Measurements from ENCODE around the gene PLCL1. TPM values are rescaled to one million over a fixed set of nuclear protein-coding genes. Genes with fewer than 3 reads are reported as not detected.

Gene PLCL1
- total and polyA plus RNA-seq, 12 donors, result 17.3 to 131 (median 102) TPM

GRCh38 chr2:197978971-197979370, 174.6 kb downstream of the PLCL1 start:
- Histone ChIP-seq H3K27ac (peak overlapping the region in 4 of 10 donors; percentile 1 to 54 (median 32)), H3K9me3 (peaks cover 0 to 6% (median 0%) of the 10 kb centered on the region in 11 donors), H3K4me3 (no peak overlapping the region), H3K27me3 (no peaks in the 10 kb centered on the region), H3K36me3 (no peaks in the 10 kb centered on the region), H3K4me1 (peaks cover 0 to 51% (median 12%) of the 10 kb centered on the region in 9 donors)
- 57 to 64% methylated on average over 4 of the region's 4 CpGs for WGBS, 2 donors
- DNase-seq (no peak), ATAC-seq (peak in 7 of 8 donors; percentile 46 to 69 (median 52))
- TF ChIP-seq CTCF (IDR thresholded peaks at IDR 0.05), result no peak
- intact Hi-C loops (cut with DNase I), result loop anchor here in 3 of 10 donors (10.0 kb wide), 2 partner anchors 136 to 146 kb away; no protein-coding TSS in a partner anchor

DNA sequence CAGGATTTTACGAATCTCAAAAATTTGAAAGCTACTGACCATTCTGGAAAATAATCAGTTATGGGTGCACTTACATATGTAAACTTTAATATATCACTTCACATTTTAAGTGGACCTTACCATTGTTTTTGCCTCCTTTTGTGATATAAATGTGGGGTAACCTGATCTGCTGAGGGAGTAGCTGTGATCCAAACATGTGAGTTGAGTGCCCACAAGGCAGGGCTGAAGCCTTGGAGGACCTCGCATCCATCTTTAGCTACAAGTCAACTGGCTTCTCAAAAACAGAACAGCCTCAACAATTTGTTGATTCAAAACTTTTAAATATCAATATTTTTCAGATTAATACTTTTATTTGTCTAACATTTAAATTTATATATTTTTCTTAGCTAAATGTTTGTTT, 178.2 kb downstream of the PLCL1 start:
- H3K4me3 ChIP-seq, result no peak overlapping the region
- H3K27me3 ChIP-seq, result no peaks in the 10 kb centered on the region
- no peak overlapping the region for H3K27ac ChIP-seq
- no peak for DNase-seq
- H3K36me3 ChIP-seq, result no peaks in the 10 kb centered on the region
- intact Hi-C loops (cut with DNase I), result no loop called here
- H3K9me3 ChIP-seq, result peaks cover 0 to 6% (median 0%) of the 10 kb centered on the region in 11 donors
- peaks cover 0 to 54% (median 11%) of the 10 kb centered on the region in 9 donors for H3K4me1 ChIP-seq
- no peak for ATAC-seq
- 84 to 85% methylated on average over 2 of the region's 2 CpGs for WGBS, 2 donors
- no peak for TF ChIP-seq CTCF (IDR thresholded peaks at IDR 0.05)

DNA sequence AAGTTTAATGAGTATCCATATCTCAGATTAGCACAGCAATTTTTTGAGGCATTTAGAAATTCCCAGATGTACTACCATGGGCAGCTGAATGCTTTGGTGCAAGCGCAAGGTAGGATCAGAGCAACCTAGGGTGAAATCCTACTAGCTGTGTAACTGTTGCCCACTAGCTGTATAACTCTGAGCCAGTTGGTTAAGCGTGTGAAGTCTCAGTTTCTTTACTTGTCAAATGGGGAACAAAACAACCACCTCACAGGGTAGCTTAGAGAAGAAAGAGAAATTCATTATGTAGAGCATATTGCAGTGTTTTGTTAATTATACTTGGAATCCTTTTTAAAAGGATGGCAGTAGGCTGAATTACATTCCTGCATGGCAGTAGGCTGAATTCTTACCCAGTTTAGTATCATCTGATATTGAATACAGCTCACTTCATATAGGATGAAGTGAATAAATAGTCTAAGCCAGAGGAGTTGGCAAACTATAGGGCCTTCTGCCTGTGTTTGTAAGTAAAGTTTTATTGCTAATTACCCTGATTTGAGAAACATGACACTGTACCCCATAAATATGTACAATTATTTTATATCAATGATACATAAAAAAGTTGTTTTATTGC, 180.7 kb downstream of the PLCL1 start:
- 94 to 97% methylated on average over 2 of the region's 2 CpGs for WGBS, 2 donors
- ATAC-seq, result no peak
- Histone ChIP-seq H3K4me1 (peaks cover 0 to 30% (median under 1%) of the 10 kb centered on the region in 9 donors), H3K4me3 (no peak overlapping the region), H3K27ac (no peak overlapping the region), H3K9me3 (no peaks in the 10 kb centered on the region), H3K27me3 (no peaks in the 10 kb centered on the region), H3K36me3 (no peaks in the 10 kb centered on the region)
- TF ChIP-seq CTCF (IDR thresholded peaks at IDR 0.05), result no peak
- DNase-seq, result no peak
- intact Hi-C loops (cut with DNase I), result no loop called here

DNA sequence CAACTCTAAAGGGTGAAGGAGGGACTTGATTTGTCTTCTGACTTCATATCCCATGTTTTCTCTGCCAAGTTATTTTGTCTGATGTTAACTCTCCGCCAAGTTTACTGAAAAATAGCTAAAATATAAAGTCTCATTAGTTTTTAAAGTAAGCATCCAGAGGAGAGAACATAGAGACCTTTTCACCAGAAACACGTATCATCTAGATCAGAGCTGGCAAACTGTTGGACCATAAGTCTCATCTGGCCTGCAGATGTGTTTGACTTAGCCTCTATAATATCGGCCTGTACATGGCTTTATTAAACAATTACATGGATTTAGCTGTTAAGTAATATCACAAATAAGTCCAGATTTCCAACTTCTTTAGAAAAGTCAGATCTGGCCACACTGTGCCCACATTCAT, 182.6 kb downstream of the PLCL1 start:
- ATAC-seq (no peak), DNase-seq (no peak)
- intact Hi-C loops (cut with DNase I), result no loop called here
- no peak for TF ChIP-seq CTCF (IDR thresholded peaks at IDR 0.05)
- Histone ChIP-seq H3K4me1 (peaks cover 0 to 29% (median 0%) of the 10 kb centered on the region in 9 donors), H3K27ac (no peak overlapping the region), H3K27me3 (no peaks in the 10 kb centered on the region), H3K4me3 (no peak overlapping the region), H3K36me3 (no peaks in the 10 kb centered on the region), H3K9me3 (peaks cover 0 to 6% (median 0%) of the 10 kb centered on the region in 11 donors)
- 82 to 89% methylated on average over 3 of the region's 3 CpGs for whole genome bisulfite sequencing, 2 donors
